A549 (cell line): ENCODE data around the gene SLC6A12.

Experiments
- CBX2 ChIP-seq: fragments of 200-600 bp; sonication (generic); IDR thresholded peaks from 2 replicates; pipeline ENCODE4 v1.6.1; 2016; ENCODE audit warnings: low read depth, mild to moderate bottlenecking, borderline replicate concordance
- CHD2 ChIP-seq: fragments of 150-350 bp; IDR thresholded peaks from 2 replicates; pipeline ENCODE4 v1.6.1; 2014; ENCODE audit warnings: low read length; ENCODE audit not compliant: partially characterized antibody
- CTCF ChIP-seq: fragments of >200 bp; sonication (Bioruptor Twin); formaldehyde crosslinking; IDR thresholded peaks from 3 replicates; pipeline ENCODE4 v1.5.1; 2016
- HMGXB4 ChIP-seq: fragments of 250-450 bp; sonication (Bioruptor Pico); IDR thresholded peaks from 2 replicates; pipeline ENCODE4 v1.5.0; 2021; ENCODE audit warnings: mild to moderate bottlenecking, moderate library complexity, borderline replicate concordance
- POLR2A ChIP-seq: IDR thresholded peaks from 2 replicates; pipeline ENCODE4 v1.6.1; 2012; ENCODE audit warnings: mild to moderate bottlenecking, low read length
- TP53 ChIP-seq: fragments of 250-450 bp; sonication (Bioruptor Pico); IDR thresholded peaks from 2 replicates; pipeline ENCODE4 v1.5.0; 2021; ENCODE audit warnings: mild to moderate bottlenecking, moderate library complexity

- TF ChIP-seq CHD2 (no peak), CTCF (no peak), TP53 (CRISPR knock-in tag) (no peak), HMGXB4 (CRISPR knock-in tag) (no peak), POLR2A (no peak), CBX2 (no peak)
These were observed 3.4 kb downstream of the SLC6A12 start for GRCh38 chr12:210277-211141.
